ENCODE measurements around the gene ZNF548.

GRCh38 chr19:57355916-57356315 lies 33.7 kb upstream of the ZNF548 start:
- no peak for TF ChIP-seq CTCF (IDR thresholded peaks at IDR 0.05)
- no peak for TF ChIP-seq EZH2 (IDR thresholded peaks at IDR 0.05; ENCODE audit: borderline replicate concordance, insufficient read depth, low read depth, low read length, poor library complexity, severe bottlenecking)

Data from B cell (primary cell).